Lung (tissue), 12 donors: ENCODE results near the gene ITM2A. TPM values are rescaled to one million over a fixed set of nuclear protein-coding genes. Genes with fewer than 3 reads are reported as not detected.

Experiments used
- ATAC-seq: fragments of 200-7000 bp; cut with Tn5 transposase; one replicate; pipeline ENCODE4 v1.9.1; 2020; ENCODE audit warnings: moderate number of reproducible peaks; ENCODE audit not compliant: insufficient read depth, low FRiP score
- DNase-seq, 3 donors: peaks; one replicate each; pipeline ENCODE4 v3.0.0-alpha.2; 2013 to 2017
- H3K27ac ChIP-seq, 2 donors: one replicate each; pipeline ENCODE4 v1.5.1; 2013; ENCODE audit warnings: mild to moderate bottlenecking in 2 of 2, moderate library complexity in 2 of 2, control low read depth in 1 of 2, inconsistent platforms in 1 of 2, low read depth in 1 of 2, low read length in 1 of 2
- H3K27me3 ChIP-seq, 3 donors: one replicate each; pipeline ENCODE4 v1.5.1; 2013; ENCODE audit warnings: low read length in 2 of 3; ENCODE audit not compliant: control insufficient read depth in 3 of 3, insufficient read depth in 3 of 3
- H3K36me3 ChIP-seq, 4 donors: one replicate each; pipeline ENCODE4 v1.5.1; 2013; ENCODE audit warnings: low read length in 4 of 4, mild to moderate bottlenecking in 1 of 4, moderate library complexity in 1 of 4; ENCODE audit not compliant: control insufficient read depth in 4 of 4, insufficient read depth in 4 of 4
- H3K4me1 ChIP-seq, 5 donors: one replicate each; pipeline ENCODE4 v1.5.1; 2013; ENCODE audit warnings: low read length in 5 of 5, mild to moderate bottlenecking in 2 of 5, moderate library complexity in 1 of 5; ENCODE audit not compliant: control insufficient read depth in 5 of 5, insufficient read depth in 5 of 5
- H3K4me3 ChIP-seq: one replicate; pipeline ENCODE4 v1.5.1; 2013; ENCODE audit warnings: mild to moderate bottlenecking, control low read depth, moderate library complexity
- H3K9ac ChIP-seq, 2 donors: one replicate each; pipeline ENCODE4 v1.5.1; 2013; ENCODE audit warnings: low read length in 2 of 2, control low read depth in 1 of 2; ENCODE audit not compliant: insufficient read depth in 1 of 2
- H3K9me3 ChIP-seq, 4 donors: one replicate each; pipeline ENCODE4 v1.5.1; 2013; ENCODE audit warnings: low read length in 3 of 4, mild to moderate bottlenecking in 1 of 4, moderate library complexity in 1 of 4; ENCODE audit not compliant: control insufficient read depth in 4 of 4, insufficient read depth in 3 of 4
- CTCF ChIP-seq: IDR thresholded peaks from 2 replicates; pipeline ENCODE4 v1.5.1; 2012; ENCODE audit warnings: mild to moderate bottlenecking; ENCODE audit errors: control extremely low read depth, extremely low read depth
- WGBS, 2 donors: extraction: QIAGEN DNeasy Blood & Tissue Kit; methylation state at CpG; one replicate each; pipeline ENCODE4 v1.1.7; 2013; 5-methylcytosine and 5-hydroxymethylcytosine counted together
- polyA plus RNA-seq, 2 donors: library from polyadenylated mRNA; stranded (reverse); fragments of 200-250 nt; gene quantifications; one replicate each; pipeline ENCODE4 v1.2.1, GENCODE V29; 2013
- total RNA-seq, 2 donors: library from RNA; depleted of rRNA in 1 of 2; stranded (reverse); fragments of >200 nt in 1 of 2; gene quantifications; one replicate each; pipeline ENCODE4 v1.2.1, GENCODE V29; 2014 to 2021
- donor health status: control.
- donor health status: control.
- donor health status: Bipolar disorder and iron deficiency.
- donor health status: healthy.
- donor health status: DM: yes; HTN: yes; CAD: no.

Gene ITM2A
- total and polyA plus RNA-seq, 4 donors, result 7.1 to 125 (median 27.9) TPM

GRCh38 chrX:79336869-79337815 lies 30.0 kb downstream of the ITM2A start:
- no peak overlapping the region for H3K9ac ChIP-seq
- no peak overlapping the region for H3K27ac ChIP-seq
- H3K4me1 ChIP-seq, result no peaks in the 10 kb centered on the region
- H3K27me3 ChIP-seq, result no peaks in the 10 kb centered on the region
- no peak for DNase-seq
- no peak overlapping the region for H3K4me3 ChIP-seq
- H3K9me3 ChIP-seq, result peaks cover 0 to 2% (median 0%) of the 10 kb centered on the region in 4 donors
- no peak for ATAC-seq
- no peaks in the 10 kb centered on the region for H3K36me3 ChIP-seq
- WGBS, 2 donors, result 59 to 79% methylated on average over 5 of the region's 5 CpGs
- TF ChIP-seq CTCF, result no peak

GRCh38 chrX:79330022-79330421 lies 37.1 kb downstream of the ITM2A start:
- H3K27ac ChIP-seq, result no peak overlapping the region
- H3K9ac ChIP-seq, result no peak overlapping the region
- H3K9me3 ChIP-seq, result no peaks in the 10 kb centered on the region
- DNase-seq, result no peak
- no peak for TF ChIP-seq CTCF
- H3K27me3 ChIP-seq, result no peaks in the 10 kb centered on the region
- 43 to 53% methylated on average over 4 of the region's 4 CpGs for WGBS, 2 donors
- ATAC-seq, result no peak
- no peaks in the 10 kb centered on the region for H3K36me3 ChIP-seq
- H3K4me1 ChIP-seq, result no peaks in the 10 kb centered on the region
- no peak overlapping the region for H3K4me3 ChIP-seq

- H3K9me3 ChIP-seq, result no peaks in the 10 kb centered on the region
- H3K9ac ChIP-seq, result no peak overlapping the region
- TF ChIP-seq CTCF, result no peak
- 48 to 84% methylated on average over 7 to 8 of the region's 8 CpGs for WGBS, 2 donors
- H3K27me3 ChIP-seq, result no peaks in the 10 kb centered on the region
- H3K36me3 ChIP-seq, result no peaks in the 10 kb centered on the region
- H3K27ac ChIP-seq, result no peak overlapping the region
- ATAC-seq (no peak), DNase-seq (no peak)
- H3K4me3 ChIP-seq, result no peak overlapping the region
- H3K4me1 ChIP-seq, result no peaks in the 10 kb centered on the region
These were observed 41.7 kb downstream of the ITM2A start for GRCh38 chrX:79325263-79325958.

Other genes with a start within 250 kb of the ITM2A start
- gene GPR174, start 222.6 kb downstream of the ITM2A start, total RNA-seq, result 1 to 10 TPM in 1 of 2 donors, under 1 TPM in 1; 0.58 to 5.8 TPM
- under 1 TPM; 0.19 to 0.22 TPM for gene GPR174, start 222.6 kb downstream of the ITM2A start, polyA plus RNA-seq